ENCODE data around the gene RNF212B. TPM values are rescaled to one million over a fixed set of nuclear protein-coding genes. Genes with fewer than 3 reads are reported as not detected.
A peak's percentile ranks its signal among the peaks of the same experiment; 100 is the strongest.

Gene RNF212B
- total RNA-seq, 1 experiment from 2014 or later, result 0.39 TPM

DNA sequence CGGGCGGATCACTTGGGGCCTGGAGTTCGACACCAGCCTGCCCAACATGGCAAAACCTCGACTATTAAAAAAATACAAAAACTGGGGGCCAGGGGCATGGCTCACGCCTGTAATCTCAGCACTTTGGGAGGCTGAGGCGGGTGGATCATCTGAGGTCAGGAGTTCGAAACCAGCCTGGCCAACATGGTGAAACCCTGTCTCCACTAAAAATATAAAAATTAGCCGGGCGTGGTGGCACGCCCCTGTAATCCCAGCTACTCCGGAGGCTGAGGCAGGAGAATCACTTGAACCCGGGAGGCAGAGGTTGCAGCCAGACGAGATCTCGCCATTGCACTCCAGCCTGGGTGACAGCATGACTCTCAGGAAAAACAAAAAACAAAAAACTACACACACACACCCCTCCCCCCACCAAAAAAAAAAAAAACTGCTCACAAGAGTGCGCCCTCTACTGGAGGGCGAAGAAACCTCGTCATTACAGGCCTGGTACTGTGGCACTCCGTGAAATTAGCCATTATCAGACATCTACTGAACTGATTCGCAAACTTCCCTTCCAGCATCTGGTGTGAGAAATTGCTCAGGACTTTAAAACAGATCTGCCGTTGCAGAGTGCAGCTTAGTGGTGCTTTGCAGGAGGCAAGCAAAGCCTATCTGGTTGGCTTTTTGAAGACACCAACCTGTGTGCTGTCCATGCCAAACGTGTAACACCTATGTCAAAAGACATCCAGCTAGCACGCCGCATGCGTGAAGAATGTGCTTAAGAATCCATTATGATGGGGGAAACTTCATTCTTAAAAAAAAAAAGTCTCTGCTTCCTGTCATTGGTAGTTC lies 57.2 kb downstream of the RNF212B start:
- Histone ChIP-seq H3K23me2 (ENCODE audit: insufficient read length, low read depth, low read length, poor library complexity, severe bottlenecking) (no peaks in the 10 kb centered on the region), H3K14ac (ENCODE audit: insufficient read depth, low read length) (no peak overlapping the region), H3K9me3 (ENCODE audit: control insufficient read depth, low read depth, low read length) (no peaks in the 10 kb centered on the region), H3K9ac (ENCODE audit: extremely low read depth, insufficient read length, low read length) (no peak overlapping the region), H2BK15ac (ENCODE audit: low read depth, low read length) (no peak overlapping the region), H4K5ac (ENCODE audit: insufficient read length, low read depth, low read length) (no peak overlapping the region), H3K27me3 (ENCODE audit: insufficient read depth, low read length) (peaks cover 56% of the 10 kb centered on the region), H2BK12ac (ENCODE audit: insufficient read length, low read depth, low read length) (no peak overlapping the region), H3K27ac (ENCODE audit: insufficient read length, low read depth, low read length) (no peak overlapping the region), H2AK5ac (ENCODE audit: insufficient read length, low read length) (no peak overlapping the region), H3K23ac (ENCODE audit: insufficient read length, low read depth, low read length) (no peak overlapping the region), H3K18ac (ENCODE audit: insufficient read length, low read depth, low read length) (no peak overlapping the region), H4K8ac (replicated peaks; ENCODE audit: insufficient read length, low read depth, low read length) (no peak overlapping the region), H3K4me2 (ENCODE audit: insufficient read depth, insufficient read length, low read length) (no peak overlapping the region), H4K91ac (ENCODE audit: insufficient read length, low read depth, low read length) (no peak overlapping the region), H3K79me1 (ENCODE audit: insufficient read depth, low read depth, low read length, poor library complexity, severe bottlenecking) (no peaks in the 10 kb centered on the region), H2AFZ (ENCODE audit: low read length) (no peak overlapping the region), H3K4ac (ENCODE audit: low read depth, low read length) (no peak overlapping the region), H3K4me1 (ENCODE audit: insufficient read depth, low read length) (no peaks in the 10 kb centered on the region), H3K56ac (ENCODE audit: insufficient read length, low read depth, low read length) (no peak overlapping the region), H3T11ph (ENCODE audit: low read length) (no peak overlapping the region), H2BK20ac (ENCODE audit: low read depth, low read length, poor library complexity, severe bottlenecking) (no peak overlapping the region), H2BK5ac (ENCODE audit: insufficient read length, low read length) (no peak overlapping the region), H2BK120ac (ENCODE audit: low read depth, low read length, poor library complexity, severe bottlenecking) (no peak overlapping the region), H3K79me2 (ENCODE audit: insufficient read depth, low read length) (no peaks in the 10 kb centered on the region), H4K20me1 (ENCODE audit: control insufficient read depth, insufficient read depth, insufficient read length) (no peaks in the 10 kb centered on the region)
- Mint-ChIP-seq H3K4me3 (peak overlapping the region in 1 of 2 experiments; percentile 63; a peak in 2 of 5 replicates), H3K36me3 (ENCODE audit: insufficient read depth in 1 of 3, low read depth in 3 of 3) (peaks cover 0 to 10% (median 0%) of the 10 kb centered on the region in 3 experiments; a peak in 1 of 7 replicates), H3K9me3 (peaks cover 0 to 5% of the 10 kb centered on the region in 2 experiments; a peak in 1 of 5 replicates), H3K27me3 (ENCODE audit: low read depth) (peaks cover 99% of the 10 kb centered on the region), H3K4me1 (peaks cover 15 to 21% of the 10 kb centered on the region in 2 experiments), H3K27ac (no peak overlapping the region)
- peak; percentile 43 for DNase-seq
- TF ChIP-seq, protein P1, sequence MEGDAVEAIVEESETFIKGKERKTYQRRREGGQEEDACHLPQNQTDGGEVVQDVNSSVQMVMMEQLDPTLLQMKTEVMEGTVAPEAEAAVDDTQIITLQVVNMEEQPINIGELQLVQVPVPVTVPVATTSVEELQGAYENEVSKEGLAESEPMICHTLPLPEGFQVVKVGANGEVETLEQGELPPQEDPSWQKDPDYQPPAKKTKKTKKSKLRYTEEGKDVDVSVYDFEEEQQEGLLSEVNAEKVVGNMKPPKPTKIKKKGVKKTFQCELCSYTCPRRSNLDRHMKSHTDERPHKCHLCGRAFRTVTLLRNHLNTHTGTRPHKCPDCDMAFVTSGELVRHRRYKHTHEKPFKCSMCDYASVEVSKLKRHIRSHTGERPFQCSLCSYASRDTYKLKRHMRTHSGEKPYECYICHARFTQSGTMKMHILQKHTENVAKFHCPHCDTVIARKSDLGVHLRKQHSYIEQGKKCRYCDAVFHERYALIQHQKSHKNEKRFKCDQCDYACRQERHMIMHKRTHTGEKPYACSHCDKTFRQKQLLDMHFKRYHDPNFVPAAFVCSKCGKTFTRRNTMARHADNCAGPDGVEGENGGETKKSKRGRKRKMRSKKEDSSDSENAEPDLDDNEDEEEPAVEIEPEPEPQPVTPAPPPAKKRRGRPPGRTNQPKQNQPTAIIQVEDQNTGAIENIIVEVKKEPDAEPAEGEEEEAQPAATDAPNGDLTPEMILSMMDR (conservative IDR thresholded peaks at IDR 0.05), result peak; percentile 85
- no CpG with 5 or more reads among the region's 24 CpGs for WGBS (ENCODE audit: extremely low coverage, insufficient read length, low lambda C conversion rate)
